Progenitor cell of endocrine pancreas (in vitro differentiated cells): ENCODE data around the gene ORAI3. TPM values are rescaled to one million over a fixed set of nuclear protein-coding genes. Genes with fewer than 3 reads are reported as not detected.

Experiments
- DNase-seq: peaks from one replicate; pipeline ENCODE4 v3.0.0; 2021; ENCODE audit warnings: low spot score; ENCODE audit not compliant: unreplicated experiment
- H3K27ac Mint-ChIP-seq: 2 replicates; pipeline ENCODE4 v1.8.0; 2021; ENCODE audit warnings: mild to moderate bottlenecking, moderate library complexity, mixed read lengths
- H3K27me3 Mint-ChIP-seq: 2 replicates; pipeline ENCODE4 v1.8.0; 2021; ENCODE audit warnings: mixed read lengths
- H3K36me3 Mint-ChIP-seq: 2 replicates; pipeline ENCODE4 v1.8.0; 2022; ENCODE audit warnings: mixed read lengths; ENCODE audit not compliant: insufficient read depth
- H3K4me1 Mint-ChIP-seq: 2 replicates; pipeline ENCODE4 v1.8.0; 2021; ENCODE audit warnings: low read depth, mixed read lengths
- H3K4me3 Mint-ChIP-seq: 2 replicates; pipeline ENCODE4 v1.8.0; 2021; ENCODE audit warnings: low read depth, mild to moderate bottlenecking, moderate library complexity, mixed read lengths
- H3K9me3 Mint-ChIP-seq: 2 replicates; pipeline ENCODE4 v1.8.0; 2021; ENCODE audit warnings: low read depth, mixed read lengths
- CTCF ChIP-seq: fragments of 200-600 bp; sonication (generic); IDR thresholded peaks from one replicate; pipeline ENCODE4 v1.5.0; 2021; ENCODE audit warnings: antibody characterized with exemption, mild to moderate bottlenecking; ENCODE audit not compliant: unreplicated experiment
- total RNA-seq: library from RNA; stranded (reverse); gene quantifications from 2 replicates; pipeline ENCODE4 v1.2.1, GENCODE V29; 2021

The ORAI3 gene
- total RNA-seq, 1 donor from 2014 or later, result 19.1 TPM

- peaks cover 5% of the 10 kb centered on the region for H3K4me1 Mint-ChIP-seq
- no peak overlapping the region for H3K27ac Mint-ChIP-seq
- no peaks in the 10 kb centered on the region for H3K9me3 Mint-ChIP-seq
- no peak for TF ChIP-seq CTCF
- H3K36me3 Mint-ChIP-seq, result no peaks in the 10 kb centered on the region
- DNase-seq, result no peak
- peaks cover 55% of the 10 kb centered on the region for H3K27me3 Mint-ChIP-seq
- no peak overlapping the region for H3K4me3 Mint-ChIP-seq
Observed at GRCh38 chr16:30998852-30999761, 50.2 kb downstream of the ORAI3 start.

- Mint-ChIP-seq H3K4me1 (peaks cover 5% of the 10 kb centered on the region), H3K9me3 (no peaks in the 10 kb centered on the region), H3K27ac (no peak overlapping the region), H3K36me3 (no peaks in the 10 kb centered on the region), H3K27me3 (peaks cover 48% of the 10 kb centered on the region), H3K4me3 (no peak overlapping the region)
- DNase-seq, result no peak
- TF ChIP-seq CTCF, result no peak
Observed at GRCh38 chr16:31000671-31001382, 52.0 kb downstream of the ORAI3 start.

- Mint-ChIP-seq H3K4me3 (no peak overlapping the region), H3K36me3 (no peaks in the 10 kb centered on the region), H3K9me3 (no peaks in the 10 kb centered on the region), H3K27ac (no peak overlapping the region), H3K27me3 (peaks cover 48% of the 10 kb centered on the region), H3K4me1 (peaks cover 3% of the 10 kb centered on the region)
- TF ChIP-seq CTCF, result no peak
- no peak for DNase-seq
Observed at GRCh38 chr16:31001507-31002249, 52.8 kb downstream of the ORAI3 start.

- TF ChIP-seq CTCF, result no peak
- DNase-seq, result no peak
- H3K27ac Mint-ChIP-seq, result no peak overlapping the region
- H3K36me3 Mint-ChIP-seq, result no peaks in the 10 kb centered on the region
- peaks cover 1% of the 10 kb centered on the region for H3K4me1 Mint-ChIP-seq
- peaks cover 46% of the 10 kb centered on the region for H3K27me3 Mint-ChIP-seq
- no peak overlapping the region for H3K4me3 Mint-ChIP-seq
- H3K9me3 Mint-ChIP-seq, result no peaks in the 10 kb centered on the region
Observed at GRCh38 chr16:31002250-31002700, 53.4 kb downstream of the ORAI3 start.

GRCh38 chr16:31002862-31003341 lies 54.0 kb downstream of the ORAI3 start:
- Mint-ChIP-seq H3K27ac (no peak overlapping the region), H3K4me3 (no peak overlapping the region), H3K36me3 (no peaks in the 10 kb centered on the region), H3K27me3 (peaks cover 41% of the 10 kb centered on the region), H3K9me3 (no peaks in the 10 kb centered on the region), H3K4me1 (peaks cover 1% of the 10 kb centered on the region)
- TF ChIP-seq CTCF, result no peak
- DNase-seq, result no peak
